Measurements from ENCODE around the gene EXO1.
"Not testable (repeated sequence)": the region's sequence is repeated elsewhere in the genome, so short reads cannot be mapped to it uniquely, and the experiment has no call there.

EXO1 gene

DNA sequence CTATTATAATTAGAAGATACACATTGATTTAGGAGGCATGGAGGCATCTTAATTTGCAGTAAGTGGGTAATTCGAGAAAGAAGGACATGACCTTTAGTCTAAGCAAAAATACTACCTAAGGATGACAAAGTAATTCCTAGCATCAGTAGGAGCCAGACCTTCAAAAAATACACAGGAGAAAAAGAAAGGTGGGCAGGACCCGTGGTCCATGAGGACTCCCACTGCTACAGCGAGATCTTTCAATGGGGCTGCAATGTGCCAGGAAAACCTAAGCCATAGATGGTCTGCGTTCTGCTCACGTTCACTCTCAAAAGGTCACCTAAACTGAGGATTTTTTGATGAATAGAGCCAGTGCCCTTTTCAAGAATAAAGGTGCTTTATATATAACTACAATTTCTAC lies 10.6 kb upstream of the EXO1 start:
- DNase-seq: no peak

GRCh38 chr1:241837901-241838300 lies 10.1 kb upstream of the EXO1 start:
- DNase-seq: no peak

DNA sequence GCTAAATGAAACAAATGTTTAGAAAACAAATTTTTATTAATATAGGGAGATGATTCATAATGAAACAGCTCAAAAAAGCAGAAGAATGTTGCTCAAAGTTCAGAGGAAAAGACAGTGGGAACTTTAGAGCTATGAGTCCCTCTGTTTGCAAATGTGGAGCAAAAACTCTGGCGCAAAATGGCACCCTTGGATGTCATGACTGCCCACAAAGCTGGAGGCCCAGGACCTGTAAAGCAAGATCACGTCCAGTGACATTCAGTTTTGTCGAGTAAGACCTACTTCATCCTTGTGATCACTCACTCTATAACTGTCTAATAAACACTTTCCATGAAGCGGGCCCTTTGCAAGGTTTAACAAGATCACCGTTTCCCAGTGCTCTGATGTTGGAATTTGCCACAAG lies 9.1 kb upstream of the EXO1 start:
- DNase-seq: no peak

DNA sequence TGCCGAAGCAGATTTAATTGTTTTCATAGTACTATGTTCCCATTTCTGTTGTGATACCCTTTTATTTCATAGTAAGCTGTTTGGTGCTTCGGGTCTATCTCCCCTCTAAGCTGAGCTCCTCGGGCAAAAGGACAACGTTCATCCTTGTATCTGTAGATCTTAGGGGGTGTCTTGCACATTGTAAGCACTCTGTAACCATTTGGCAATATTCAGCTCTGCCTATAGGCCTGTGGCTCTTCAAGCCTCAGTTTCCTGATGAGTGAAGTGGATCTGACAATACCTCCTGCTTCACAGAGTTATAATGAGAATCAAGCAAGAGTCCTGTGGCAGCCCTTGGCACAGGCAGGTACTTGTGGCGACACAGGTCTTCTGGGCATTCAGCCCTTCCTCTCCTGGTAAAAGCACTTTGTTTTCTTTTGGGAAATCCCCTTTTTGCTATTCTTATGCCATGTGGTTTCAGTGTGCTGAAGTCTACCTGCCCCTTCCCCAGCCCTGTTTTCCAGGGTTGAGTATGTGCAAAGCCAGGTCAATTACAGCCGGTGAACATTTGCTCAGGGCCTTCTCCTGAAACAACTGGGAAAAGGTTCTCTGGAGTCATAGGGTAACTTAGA lies 8.5 kb upstream of the EXO1 start:
- DNase-seq: no peak

GRCh38 chr1:241840164-241840563 lies 7.8 kb upstream of the EXO1 start:
- DNase-seq: no peak

DNA sequence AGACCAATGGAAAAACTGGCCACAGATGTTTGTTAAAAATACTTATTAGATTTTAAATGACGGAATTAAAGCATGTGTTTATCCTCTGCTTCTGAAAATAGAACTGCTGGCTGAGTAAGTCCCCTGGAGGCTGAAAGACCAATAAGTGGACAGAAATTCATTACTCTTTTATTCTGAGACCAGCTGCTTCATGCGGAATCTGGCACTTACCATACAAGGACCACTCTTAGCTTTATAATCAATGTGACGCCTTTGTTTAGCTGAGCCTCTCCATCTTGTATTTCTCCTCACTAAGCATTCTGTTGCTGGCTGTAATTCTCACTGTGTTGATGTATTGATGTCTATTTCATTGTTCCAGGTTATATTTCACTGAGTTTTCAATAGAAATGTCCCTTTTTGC lies 6.3 kb upstream of the EXO1 start:
- no peak for DNase-seq

- no peak for DNase-seq
Measured at GRCh38 chr1:241842565-241842964, 5.4 kb upstream of the EXO1 start.

GRCh38 chr1:241844593-241844992 lies 3.4 kb upstream of the EXO1 start:
- no peak for DNase-seq

DNA sequence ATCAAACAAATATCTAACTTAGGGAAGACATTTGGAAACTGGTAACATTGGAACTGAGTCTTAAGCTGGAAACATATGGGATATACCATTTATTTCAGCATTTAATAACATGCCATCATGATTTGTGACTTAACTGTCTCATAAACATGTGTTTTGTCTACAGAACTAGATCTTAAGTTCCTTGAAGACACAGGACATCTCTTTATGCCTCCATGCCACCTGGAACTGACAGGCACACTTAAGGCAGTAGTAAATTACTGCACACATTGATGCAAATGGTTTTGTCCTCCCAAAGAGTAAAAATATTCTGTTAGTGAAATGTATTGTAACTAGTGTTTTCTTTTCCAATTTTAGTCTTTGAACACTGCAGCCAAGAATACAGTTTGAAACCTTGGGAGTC lies 1.6 kb upstream of the EXO1 start:
- DNase-seq: no peak

DNA sequence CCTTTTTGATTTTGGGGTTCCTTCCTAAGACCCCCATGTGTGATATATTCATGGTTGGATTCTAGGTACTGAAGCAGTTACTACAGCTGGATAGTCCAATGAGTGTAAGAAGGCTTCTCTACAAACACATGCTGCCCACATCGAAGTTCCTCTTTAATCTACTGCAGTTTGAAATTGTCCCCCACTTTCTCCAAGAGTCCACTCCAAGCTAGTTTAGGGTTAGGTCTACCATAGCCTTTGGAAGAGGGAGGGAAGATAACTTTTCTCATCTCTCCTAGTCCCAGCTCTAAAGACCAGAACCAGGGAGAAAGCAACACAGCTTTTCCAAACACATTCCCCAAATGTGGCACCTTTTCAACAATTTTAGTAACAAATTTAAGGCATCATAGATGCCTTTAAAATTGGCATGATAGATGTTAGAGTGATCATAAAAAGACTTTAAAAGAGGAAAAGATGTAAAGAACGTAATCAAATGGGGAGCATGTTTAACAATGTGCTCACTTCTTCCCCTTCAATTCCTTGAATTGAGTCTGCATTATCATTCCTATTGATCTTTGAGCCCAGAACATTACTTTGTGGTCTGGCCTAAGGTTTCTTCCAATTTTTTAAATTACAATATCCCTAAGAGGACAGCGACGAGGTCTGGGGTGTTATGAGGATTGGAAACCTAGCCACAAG lies 1.0 kb upstream of the EXO1 start:
- no peak for DNase-seq

GRCh38 chr1:241847540-241847795 lies 536 bp upstream of the EXO1 start:
- DNase-seq: no peak

- no peak for DNase-seq
Measured at GRCh38 chr1:241848686-241849344, 811 bp downstream of the EXO1 start.

DNA sequence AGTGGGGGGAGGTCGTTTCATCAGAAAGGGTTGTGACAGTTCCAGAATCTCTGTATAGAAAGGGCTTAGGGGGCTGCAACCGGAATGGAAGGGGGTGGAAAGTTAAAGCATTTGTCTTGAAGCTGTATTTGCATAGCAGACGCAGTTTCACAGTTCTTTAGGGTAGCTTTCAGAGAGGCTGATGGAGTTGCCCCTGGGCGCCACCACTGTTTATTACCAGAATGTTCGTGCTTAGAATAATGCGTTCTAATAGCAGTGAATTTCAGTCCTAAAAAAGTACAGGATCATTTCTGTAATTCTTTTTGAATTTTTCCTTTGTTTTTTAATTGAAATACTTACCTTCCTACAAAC lies 1.3 kb downstream of the EXO1 start:
- no peak for DNase-seq

GRCh38 chr1:241855545-241856140 lies 7.6 kb downstream of the EXO1 start:
- not testable (repeated sequence) for DNase-seq

DNA sequence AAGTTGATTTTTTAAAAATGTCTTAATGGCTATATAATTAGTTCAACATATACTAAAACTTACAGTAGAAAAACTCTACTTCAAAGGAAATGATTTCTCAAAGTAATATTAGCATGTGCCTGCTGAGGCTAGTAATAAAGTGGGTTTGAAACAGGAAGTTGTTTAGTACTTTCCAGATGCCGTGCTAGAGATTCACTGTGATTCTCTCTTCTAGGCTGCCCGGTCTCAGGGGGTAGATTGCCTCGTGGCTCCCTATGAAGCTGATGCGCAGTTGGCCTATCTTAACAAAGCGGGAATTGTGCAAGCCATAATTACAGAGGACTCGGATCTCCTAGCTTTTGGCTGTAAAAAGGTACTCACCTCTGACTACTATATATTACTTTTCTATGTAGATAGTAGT lies 9.1 kb downstream of the EXO1 start:
- DNase-seq: no peak

DNA sequence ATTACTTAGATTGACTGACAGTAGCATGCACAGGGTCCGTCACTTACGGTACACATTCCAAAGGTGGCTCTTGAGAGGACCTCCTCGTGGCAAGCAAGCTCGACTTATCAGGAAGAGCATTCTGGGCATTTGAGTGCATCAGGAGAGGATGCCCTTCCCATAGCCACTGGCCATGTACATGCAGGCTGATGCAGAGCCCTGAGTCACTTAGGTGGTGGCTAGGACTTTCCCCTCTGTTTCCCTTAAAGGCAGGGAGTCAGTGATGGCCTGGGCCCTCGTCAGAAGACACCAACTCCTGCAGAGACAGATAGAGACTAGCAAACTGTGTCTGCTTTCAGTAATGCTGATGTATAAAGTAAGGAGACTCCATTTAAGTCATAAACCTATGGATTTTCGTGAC lies 12.9 kb downstream of the EXO1 start:
- no peak for DNase-seq

GRCh38 chr1:241869022-241869421 lies 21.0 kb downstream of the EXO1 start:
- DNase-seq: no peak

GRCh38 chr1:241870336-241870735 lies 22.3 kb downstream of the EXO1 start:
- no peak for DNase-seq

- DNase-seq: no peak
Measured at GRCh38 chr1:241870746-241871430, 22.9 kb downstream of the EXO1 start.

GRCh38 chr1:241881440-241881839 lies 33.4 kb downstream of the EXO1 start:
- DNase-seq: no peak

- no peak for DNase-seq
Measured at GRCh38 chr1:241883159-241883558, 35.2 kb downstream of the EXO1 start.

- no peak for DNase-seq
Measured at GRCh38 chr1:241888232-241888631, 40.2 kb downstream of the EXO1 start.

- DNase-seq: no peak
Measured at GRCh38 chr1:241891296-241891695, 43.3 kb downstream of the EXO1 start.

GRCh38 chr1:241894016-241894415 lies 46.0 kb downstream of the EXO1 start:
- no peak for DNase-seq
